Stomach (tissue), 9 donors: Measurements from ENCODE around the gene SLC9A2. TPM values are rescaled to one million over a fixed set of nuclear protein-coding genes. Genes with fewer than 3 reads are reported as not detected.

Experiments used
- DNase-seq, 2 donors: peaks; one replicate each; pipeline versions ENCODE4 v3.0.0 to v3.0.0-alpha.2; 2013 to 2019
- H3K27ac ChIP-seq, 5 donors: fragments of 200-600 bp in 4 of 5; sonication (generic) in 4 of 5; one replicate each; pipeline ENCODE4 v1.5.1; 2013 to 2019; ENCODE audit warnings: mild to moderate bottlenecking in 1 of 5, moderate library complexity in 1 of 5
- H3K27me3 ChIP-seq, 3 donors: fragments of 200-600 bp; sonication (generic); one replicate each; pipeline ENCODE4 v1.5.1; 2017 to 2019; ENCODE audit warnings: mixed run types in 1 of 3
- H3K36me3 ChIP-seq, 4 donors: fragments of 200-600 bp; sonication (generic); 1 replicate in 3 of 4; 2 replicates in 1 of 4; pipeline ENCODE4 v1.5.1; 2016 to 2019
- H3K4me1 ChIP-seq, 4 donors: fragments of 200-600 bp; sonication (generic); one replicate each; pipeline ENCODE4 v1.5.1; 2016 to 2019
- H3K4me3 ChIP-seq, 4 donors: fragments of 200-600 bp; sonication (generic) in 3 of 4; one replicate each; pipeline ENCODE4 v1.5.1; 2016 to 2019; ENCODE audit warnings: mild to moderate bottlenecking in 1 of 4
- H3K9me3 ChIP-seq, 4 donors: fragments of 200-600 bp; sonication (generic); one replicate each; pipeline ENCODE4 v1.5.1; 2016 to 2019
- CTCF ChIP-seq, 7 experiments: fragments of 450-650 bp in 4 of 7; fragments of 200-600 bp in 3 of 7; sonication (generic) in 3 of 7; IDR thresholded peaks; one replicate each; pipeline ENCODE4 v1.5.1; 2016 to 2019; ENCODE audit warnings: antibody characterized with exemption in 7 of 7, control low read depth in 2 of 7, mild to moderate bottlenecking in 1 of 7
- EP300 ChIP-seq: sonication (generic); formaldehyde crosslinking; IDR thresholded peaks from one replicate; pipeline ENCODE4 v1.6.1; 2017; ENCODE audit warnings: antibody characterized with exemption
- POLR2A ChIP-seq, 4 donors: fragments of 450-650 bp; IDR thresholded peaks; one replicate each; pipeline ENCODE4 v1.6.1; 2016; ENCODE audit warnings: antibody characterized with exemption in 4 of 4, control low read depth in 2 of 4, mild to moderate bottlenecking in 1 of 4, moderate library complexity in 1 of 4
- POLR2AphosphoS5 ChIP-seq, 3 donors: sonication (generic); formaldehyde crosslinking; IDR thresholded peaks; one replicate each; pipeline ENCODE4 v1.6.1; 2016; ENCODE audit warnings: antibody characterized with exemption in 3 of 3
- WGBS, 5 donors: extraction: QIAGEN DNeasy Blood & Tissue Kit in 3 of 5; methylation state at CpG; one replicate each; pipeline versions ENCODE4 v1.1.5 to v1.1.7; 2013 to 2018; 5-methylcytosine and 5-hydroxymethylcytosine counted together
- intact Hi-C: fragments of 100-400 bp; cut with DNase I; formaldehyde crosslinking; loops from one replicate; pipeline ENCODE4 v1.15.1; 2023; ENCODE audit warnings: low total_unique reads
- polyA plus RNA-seq, 3 donors: library from polyadenylated mRNA; stranded (reverse); fragments of 200-250 nt; gene quantifications; one replicate each; pipeline ENCODE4 v1.2.3, GENCODE V29; 2013
- total RNA-seq, 5 donors: library from RNA; depleted of rRNA; stranded (reverse); fragments of >200 nt; gene quantifications; one replicate each; pipeline versions ENCODE4 v1.1.0 to v1.2.3, GENCODE V29; 2014 to 2016
- donor health status: healthy with polysubstance abuse.
- donor health status: Bipolar disorder and iron deficiency.
- donor health status: healthy.

Gene SLC9A2
- total and polyA plus RNA-seq, 8 donors = 2.4 to 79.9 (median 15.0) TPM

GRCh38 chr2:102592601-102593000 is 26.8 kb upstream of the SLC9A2 start:
- peak in 5 of 7 experiments; percentile 38 to 77 (median 61) for TF ChIP-seq CTCF (IDR thresholded peaks at IDR 0.05)
- TF ChIP-seq POLR2AphosphoS5 (IDR thresholded peaks at IDR 0.05) = peak in 1 of 3 donors; percentile 64
- TF ChIP-seq POLR2A (IDR thresholded peaks at IDR 0.05) = no peak
- peak; percentile 71 to 74 for DNase-seq
- Histone ChIP-seq H3K36me3 (no peaks in the 10 kb centered on the region), H3K9me3 (no peaks in the 10 kb centered on the region), H3K4me1 (peaks cover 4 to 62% (median 30%) of the 10 kb centered on the region in 4 donors), H3K4me3 (no peak overlapping the region), H3K27me3 (no peaks in the 10 kb centered on the region), H3K27ac (peak overlapping the region; percentile 26 to 85 (median 77))
- intact Hi-C loops = loop anchor here (10.0 kb wide), 1 partner anchor 108 kb away; no protein-coding TSS in a partner anchor
- WGBS, 5 donors = 26 to 56% (median 47%) methylated on average over 2 of the region's 2 CpGs

- Histone ChIP-seq H3K36me3 (no peaks in the 10 kb centered on the region), H3K4me1 (peaks cover 4 to 53% (median 23%) of the 10 kb centered on the region in 4 donors), H3K4me3 (no peak overlapping the region), H3K9me3 (no peaks in the 10 kb centered on the region), H3K27me3 (no peaks in the 10 kb centered on the region), H3K27ac (peak overlapping the region in 4 of 5 donors; percentile 26 to 79 (median 68))
- 18 to 29% (median 23%) methylated on average over 3 of the region's 3 CpGs for WGBS, 5 donors
- DNase-seq = peak in 1 of 2 donors; percentile 36
- intact Hi-C loops = loop anchor here (10.0 kb wide), 1 partner anchor 109 kb away; no protein-coding TSS in a partner anchor
- TF ChIP-seq EP300 (no peak), POLR2A (IDR thresholded peaks at IDR 0.05) (no peak), POLR2AphosphoS5 (IDR thresholded peaks at IDR 0.05) (no peak), CTCF (IDR thresholded peaks at IDR 0.05) (no peak)
Observed at GRCh38 chr2:102593516-102593915, 25.8 kb upstream of the SLC9A2 start.

GRCh38 chr2:102594445-102595016 is 24.8 kb upstream of the SLC9A2 start:
- H3K4me3 ChIP-seq = no peak overlapping the region
- no peak for DNase-seq
- peaks cover 4 to 46% (median 16%) of the 10 kb centered on the region in 4 donors for H3K4me1 ChIP-seq
- H3K27me3 ChIP-seq = no peaks in the 10 kb centered on the region
- intact Hi-C loops = loop anchor here (10.0 kb wide), 1 partner anchor 110 kb away; no protein-coding TSS in a partner anchor
- H3K9me3 ChIP-seq = no peaks in the 10 kb centered on the region
- no peaks in the 10 kb centered on the region for H3K36me3 ChIP-seq
- WGBS, 5 donors = 43 to 62% (median 55%) methylated on average over 6 of the region's 6 CpGs
- no peak for TF ChIP-seq EP300
- TF ChIP-seq CTCF (IDR thresholded peaks at IDR 0.05) = no peak
- TF ChIP-seq POLR2A (IDR thresholded peaks at IDR 0.05) = no peak
- no peak for TF ChIP-seq POLR2AphosphoS5 (IDR thresholded peaks at IDR 0.05)
- peak overlapping the region in 1 of 5 donors; percentile 79 for H3K27ac ChIP-seq

- whole genome bisulfite sequencing, 5 donors = 70 to 83% (median 80%) methylated on average over 9 of the region's 9 CpGs
- no peak overlapping the region for H3K4me3 ChIP-seq
- TF ChIP-seq CTCF (IDR thresholded peaks at IDR 0.05) = no peak
- no peak for TF ChIP-seq POLR2AphosphoS5 (IDR thresholded peaks at IDR 0.05)
- no peak for TF ChIP-seq POLR2A (IDR thresholded peaks at IDR 0.05)
- no peak for TF ChIP-seq EP300
- H3K36me3 ChIP-seq = no peaks in the 10 kb centered on the region
- peaks cover 0 to 19% (median 4%) of the 10 kb centered on the region in 4 donors for H3K4me1 ChIP-seq
- DNase-seq = no peak
- no peaks in the 10 kb centered on the region for H3K27me3 ChIP-seq
- no peak overlapping the region for H3K27ac ChIP-seq
- intact Hi-C loops = loop anchor here (10.0 kb wide), 1 partner anchor 113 kb away; no protein-coding TSS in a partner anchor
- H3K9me3 ChIP-seq = no peaks in the 10 kb centered on the region
Observed at GRCh38 chr2:102597788-102598187, 21.6 kb upstream of the SLC9A2 start.
